ENCODE results near the gene OR11H12. TPM values are rescaled to one million over a fixed set of nuclear protein-coding genes. Genes with fewer than 3 reads are reported as not detected.
"Not testable (repeated sequence)": the region's sequence is repeated elsewhere in the genome, so short reads cannot be mapped to it uniquely, and the experiment has no call there.

Gene OR11H12
- total RNA-seq: not detected in 2 replicates

- not testable (repeated sequence) for H3K4me3 ChIP-seq (ENCODE audit: low read depth, low read length); DNase-seq (ENCODE audit: low read depth)
Observed at GRCh38 chr14:18600817-18601216, at the start of gene OR11H12. TSS of gene OR11H12 (plus strand) at chr14:18601117. CDS start at chr14:18601117, 0 bp downstream.

DNA sequence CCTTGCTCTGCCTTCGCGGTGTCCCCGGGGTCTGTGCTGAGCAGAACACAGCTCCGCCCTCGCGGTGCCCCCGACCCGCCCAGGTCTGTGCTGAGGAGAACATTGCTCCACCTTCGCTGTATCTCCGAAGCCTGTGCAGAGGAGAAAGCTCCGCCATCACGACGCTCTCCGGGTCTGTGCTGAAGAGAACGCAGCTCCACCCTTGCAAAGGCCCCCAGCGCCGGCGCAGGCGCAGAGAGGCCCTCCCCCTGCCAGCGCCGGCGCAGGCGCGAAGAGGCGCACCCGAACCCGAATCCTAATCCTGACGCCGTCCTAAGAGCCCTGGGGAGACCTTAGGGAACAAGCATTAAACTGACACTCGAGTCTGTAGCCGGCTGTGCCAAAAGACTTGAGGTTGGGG lies 18.0 kb upstream of the OR11H12 start:
- not testable (repeated sequence) for H3K4me3 ChIP-seq (ENCODE audit: low read depth, low read length); DNase-seq (ENCODE audit: low read depth)

DNA sequence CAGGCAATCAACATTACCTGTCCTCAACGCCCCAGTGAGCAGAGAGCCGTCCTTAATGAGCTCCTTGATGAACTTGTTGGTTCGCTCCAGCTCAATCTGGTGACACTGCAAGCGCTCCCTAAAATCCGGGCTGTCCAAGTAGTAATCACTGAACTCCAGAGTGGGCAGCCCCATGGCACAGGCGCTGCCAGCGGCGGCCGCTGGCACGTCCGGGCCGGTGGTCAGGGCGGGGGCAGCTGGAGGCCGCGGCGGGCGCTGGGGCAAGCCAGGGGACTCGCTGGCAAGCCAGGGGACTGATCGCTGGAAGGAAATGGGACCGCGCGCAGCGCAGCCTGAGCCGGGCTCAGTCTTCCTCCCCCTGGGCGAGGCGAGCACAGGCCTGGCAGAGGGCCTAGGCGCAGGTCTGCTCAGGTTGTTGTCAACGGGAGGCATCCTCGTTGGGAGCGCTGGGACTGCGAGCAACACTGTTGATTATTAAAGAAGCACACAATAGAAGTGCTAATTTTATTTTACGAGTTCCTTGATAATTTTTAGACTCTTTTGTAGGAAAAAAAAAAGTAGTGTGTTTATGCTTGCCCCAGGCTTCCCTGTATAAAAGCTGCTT lies 25.8 kb downstream of the OR11H12 start:
- H3K4me3 ChIP-seq (ENCODE audit: low read depth, low read length); DNase-seq (ENCODE audit: low read depth): not testable (repeated sequence)

DNA sequence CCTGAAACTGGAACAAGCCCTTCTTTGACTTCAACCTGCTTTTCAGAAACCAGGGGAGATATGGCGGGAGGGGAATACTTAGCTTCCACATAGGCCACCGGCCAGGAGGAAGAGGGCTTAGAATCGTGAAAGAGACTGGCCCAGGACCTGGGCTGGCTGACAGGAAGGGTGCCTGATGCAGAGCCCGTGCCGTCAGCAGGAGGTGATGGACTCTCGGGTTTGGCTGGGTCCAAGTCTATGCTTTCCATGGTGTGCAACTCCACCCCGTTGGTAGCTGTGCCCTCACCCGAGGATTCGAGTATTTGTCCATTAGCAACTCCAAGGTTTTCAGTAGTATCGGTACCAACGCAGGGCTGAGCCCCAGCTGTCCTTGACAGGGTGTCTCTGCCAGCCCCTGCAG lies 35.1 kb downstream of the OR11H12 start:
- H3K4me3 ChIP-seq (ENCODE audit: low read depth, low read length); DNase-seq (ENCODE audit: low read depth): not testable (repeated sequence)

GRCh38 chr14:18638032-18638431 lies 37.1 kb downstream of the OR11H12 start:
- H3K4me3 ChIP-seq (ENCODE audit: low read depth, low read length); DNase-seq (ENCODE audit: low read depth): not testable (repeated sequence)

DNA sequence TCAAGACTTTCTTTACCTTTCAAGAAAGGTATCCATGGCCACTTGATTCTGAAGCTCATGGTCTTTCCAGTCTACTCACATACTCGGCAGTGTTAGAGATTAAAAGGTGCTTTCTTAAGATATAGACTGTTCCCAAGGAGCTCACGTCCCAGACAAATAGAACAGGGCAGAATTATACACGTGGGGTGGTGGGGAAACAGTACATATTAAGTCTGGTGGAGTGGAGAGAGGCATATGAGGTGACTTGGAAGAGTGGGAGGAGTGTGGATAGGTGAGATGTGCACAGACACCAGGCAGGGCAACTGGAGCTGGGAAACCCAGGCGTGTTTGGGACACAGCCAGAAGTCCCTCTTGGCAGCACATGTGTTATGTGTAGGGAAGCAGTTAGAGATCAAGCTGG lies 37.9 kb downstream of the OR11H12 start:
- not testable (repeated sequence) for H3K4me3 ChIP-seq (ENCODE audit: low read depth, low read length); DNase-seq (ENCODE audit: low read depth)

DNA sequence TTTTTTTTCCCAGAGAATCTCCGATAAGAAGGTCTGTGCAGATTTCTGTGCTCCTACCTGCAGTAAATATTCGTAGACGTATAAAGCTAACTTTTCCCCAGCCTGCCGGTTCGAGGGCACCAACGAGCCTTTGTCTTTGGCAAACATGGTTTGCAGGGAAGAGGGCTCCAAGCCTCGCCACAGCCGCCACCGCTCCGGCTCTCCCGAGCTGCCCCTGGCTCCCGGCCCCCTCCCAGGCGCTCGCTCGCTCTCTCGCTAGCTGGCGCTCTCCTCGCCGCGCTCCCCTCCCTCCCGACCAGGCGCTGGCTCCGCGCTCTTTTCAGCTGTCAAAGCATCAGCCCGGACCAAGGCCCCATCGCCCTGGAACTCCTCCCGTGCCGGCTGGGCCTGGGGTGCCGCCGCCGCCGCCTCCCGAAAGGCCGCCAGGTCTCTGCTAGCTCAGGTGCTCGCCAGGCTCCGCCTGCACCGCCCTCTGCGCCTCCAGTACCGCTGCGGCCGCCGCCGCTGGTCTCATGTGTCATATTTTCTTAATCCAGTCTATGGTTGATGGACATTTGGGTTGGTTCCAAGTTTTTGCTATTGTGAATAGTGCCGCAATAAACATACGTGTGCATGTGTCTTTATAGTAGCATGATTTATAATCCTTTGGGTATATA lies 45.3 kb downstream of the OR11H12 start:
- not testable (repeated sequence) for DNase-seq (ENCODE audit: low read depth); H3K4me3 ChIP-seq (ENCODE audit: low read depth, low read length)

All from epithelial cell of proximal tubule (primary cell).